Keratinocyte (primary cell): ENCODE data around the gene NGF. TPM values are rescaled to one million over a fixed set of nuclear protein-coding genes. Genes with fewer than 3 reads are reported as not detected.

Experiments
- DNase-seq: peaks from one replicate; pipeline ENCODE4 v3.0.0-alpha.2; 2011; ENCODE audit warnings: low read depth, missing footprints, low spot score
- FAIRE-seq: peaks from 2 replicates; lab custom pipeline; 2011; peaks lifted over from hg19 to GRCh38; lab: Jason Lieb, UNC
- H2AFZ ChIP-seq: 2 replicates; pipeline ENCODE4 v1.6.0; 2012; ENCODE audit warnings: low read length, control low read depth, inconsistent platforms; ENCODE audit not compliant: control insufficient read depth
- H3K27ac ChIP-seq: 2 replicates; pipeline ENCODE4 v1.5.1; 2011; ENCODE audit warnings: low read length; ENCODE audit not compliant: control insufficient read depth, insufficient read depth
- H3K27me3 ChIP-seq: 3 replicates; pipeline ENCODE4 v1.6.0; 2011; ENCODE audit warnings: low read length; ENCODE audit not compliant: control insufficient read depth, insufficient read depth; ENCODE audit errors: extremely low read depth
- H3K36me3 ChIP-seq, 2 experiments: 2 replicates in 1 of 2; 3 replicates in 1 of 2; pipeline ENCODE4 v1.5.1; 2011; ENCODE audit warnings: low read length in 2 of 2, mild to moderate bottlenecking in 1 of 2; ENCODE audit not compliant: control insufficient read depth in 2 of 2, insufficient read depth in 2 of 2; ENCODE audit errors: extremely low read depth in 1 of 2
- H3K4me1 ChIP-seq: 3 replicates; pipeline ENCODE4 v1.5.1; 2011; ENCODE audit warnings: low read length; ENCODE audit not compliant: control insufficient read depth, insufficient read depth; ENCODE audit errors: extremely low read depth
- H3K4me2 ChIP-seq: 3 replicates; pipeline ENCODE4 v1.6.0; 2011; ENCODE audit warnings: low read depth, low read length; ENCODE audit not compliant: control insufficient read depth, insufficient read depth; ENCODE audit errors: extremely low read depth
- H3K4me3 ChIP-seq, 3 experiments: fragments of 200-600 bp in 1 of 3; sonication (generic) in 1 of 3; 2 replicates in 2 of 3; 3 replicates in 1 of 3; pipeline ENCODE4 v1.5.1; 2011 to 2016; ENCODE audit warnings: low read length in 3 of 3, mild to moderate bottlenecking in 3 of 3, control low read depth in 2 of 3, inconsistent platforms in 1 of 3, low read depth in 1 of 3, mixed read lengths in 1 of 3, mixed run types in 1 of 3, moderate library complexity in 1 of 3; ENCODE audit not compliant: control insufficient read depth in 2 of 3, insufficient read depth in 2 of 3; ENCODE audit errors: extremely low read depth in 1 of 3
- H3K79me2 ChIP-seq: 2 replicates; pipeline ENCODE4 v1.6.0; 2012; ENCODE audit warnings: low read length; ENCODE audit not compliant: control insufficient read depth, insufficient read depth
- H3K9ac ChIP-seq: 3 replicates; pipeline ENCODE4 v1.6.0; 2011; ENCODE audit warnings: low read length; ENCODE audit not compliant: control insufficient read depth, insufficient read depth; ENCODE audit errors: extremely low read depth
- H3K9me1 ChIP-seq: 3 replicates; pipeline ENCODE4 v1.6.0; 2011; ENCODE audit warnings: low read length; ENCODE audit not compliant: control insufficient read depth, insufficient read depth; ENCODE audit errors: extremely low read depth
- H3K9me3 ChIP-seq: 2 replicates; pipeline ENCODE4 v1.5.1; 2012; ENCODE audit warnings: low read depth, low read length; ENCODE audit not compliant: control insufficient read depth
- H4K20me1 ChIP-seq: 3 replicates; pipeline ENCODE4 v1.6.0; 2011; ENCODE audit warnings: low read length; ENCODE audit not compliant: control insufficient read depth, insufficient read depth; ENCODE audit errors: extremely low read depth
- CTCF ChIP-seq, 3 experiments: IDR thresholded peaks in 1 of 3; conservative IDR thresholded peaks in 1 of 3; optimal IDR thresholded peaks in 1 of 3; 2 replicates in 2 of 3; 3 replicates in 1 of 3; pipeline versions ENCODE3 to v1.5.1; 2011; ENCODE audit warnings: low read length in 3 of 3, mild to moderate bottlenecking in 3 of 3, moderate library complexity in 2 of 3, control low read depth in 1 of 3, inconsistent platforms in 1 of 3; ENCODE audit not compliant: insufficient read depth in 2 of 3; ENCODE audit errors: extremely low read depth in 1 of 3
- EZH2 ChIP-seq: IDR thresholded peaks from one replicate; pipeline ENCODE4 v1.6.1; 2012; ENCODE audit warnings: inconsistent platforms, mild to moderate bottlenecking, low read length, moderate library complexity
- dilution Hi-C: fragments of 300-500 bp; cut with MboI; formaldehyde crosslinking; loops from one replicate; pipeline ENCODE4 v1.7.0; 2020; ENCODE audit warnings: low sequenced_read_pairs; ENCODE audit not compliant: extremely low pct_ligation_motif_present
- polyA plus RNA-seq, 5 experiments: library from polyadenylated mRNA; depleted of rRNA in 3 of 5; stranded (reverse) in 3 of 5; stranded (forward) in 1 of 5; unstranded in 1 of 5; fragments of >200 nt; gene quantifications; 1 replicate in 1 of 5; 2 replicates in 3 of 5; 3 replicates in 1 of 5; pipeline versions ENCODE4 v1.2.1 to v1.2.3, GENCODE V29; 2011 to 2012; ENCODE audit warnings: missing spikeins in 2 of 5, low read depth in 1 of 5, low replicate concordance in 1 of 5

Gene NGF
- polyA plus RNA-seq, 1 donor (not counting 4 experiments of a cell fraction or from before 2014, with no cell fraction given) = 1.2 TPM

- no peaks in the 10 kb centered on the region for H3K9me3 ChIP-seq
- peak overlapping the region; percentile 11 for H3K4me2 ChIP-seq
- no peaks in the 10 kb centered on the region for H3K27me3 ChIP-seq
- H3K9ac ChIP-seq = no peak overlapping the region
- dilution Hi-C loops = no loop called here
- H3K4me3 ChIP-seq = no peak overlapping the region
- DNase-seq (peak; percentile 30), FAIRE-seq (peak; percentile 75)
- peaks cover 0 to 3% of the 10 kb centered on the region in 2 experiments for H3K36me3 ChIP-seq
- peaks cover 48% of the 10 kb centered on the region for H3K4me1 ChIP-seq
- peak overlapping the region; percentile 53 for H3K27ac ChIP-seq
- TF ChIP-seq EZH2 (no peak), CTCF (optimal IDR thresholded peaks at IDR 0.05 in 1 of 3, IDR thresholded peaks at IDR 0.05 in 1 of 3, conservative IDR thresholded peaks at IDR 0.05 in 1 of 3; ENCODE audit: extremely low read depth in 1 of 3, insufficient read depth in 2 of 3, low read length in 3 of 3) (no peak)
- H4K20me1 ChIP-seq = no peaks in the 10 kb centered on the region
- no peak overlapping the region for H2AFZ ChIP-seq
- H3K79me2 ChIP-seq = no peaks in the 10 kb centered on the region
- H3K9me1 ChIP-seq = no peaks in the 10 kb centered on the region
Measured at GRCh38 chr1:115332813-115333608, 5.0 kb downstream of the NGF start.

GRCh38 chr1:115331558-115332331 lies 6.3 kb downstream of the NGF start:
- H3K4me2 ChIP-seq = no peak overlapping the region
- no peak overlapping the region for H2AFZ ChIP-seq
- no peaks in the 10 kb centered on the region for H3K9me1 ChIP-seq
- no peak overlapping the region for H3K27ac ChIP-seq
- H3K79me2 ChIP-seq = no peaks in the 10 kb centered on the region
- dilution Hi-C loops = no loop called here
- no peak overlapping the region for H3K4me3 ChIP-seq
- peaks cover 46% of the 10 kb centered on the region for H3K4me1 ChIP-seq
- peaks cover 0 to 3% of the 10 kb centered on the region in 2 experiments for H3K36me3 ChIP-seq
- TF ChIP-seq EZH2 (no peak), CTCF (optimal IDR thresholded peaks at IDR 0.05 in 1 of 3, IDR thresholded peaks at IDR 0.05 in 1 of 3, conservative IDR thresholded peaks at IDR 0.05 in 1 of 3; ENCODE audit: extremely low read depth in 1 of 3, insufficient read depth in 2 of 3, low read length in 3 of 3) (no peak)
- no peak for DNase-seq
- H3K9ac ChIP-seq = no peak overlapping the region
- H3K27me3 ChIP-seq = no peaks in the 10 kb centered on the region
- H3K9me3 ChIP-seq = no peaks in the 10 kb centered on the region
- no peaks in the 10 kb centered on the region for H4K20me1 ChIP-seq
- peak; percentile 34 for FAIRE-seq
